ENCODE measurements around the gene IRS4. TPM values are rescaled to one million over a fixed set of nuclear protein-coding genes. Genes with fewer than 3 reads are reported as not detected.

IRS4 gene
- total RNA-seq, 4 donors from 2014 or later = 0.23 to 2.0 (median 1.3) TPM

GRCh38 chrX:108735679-108736508 lies 469 bp downstream of the IRS4 start:
- H3K27ac ChIP-seq = no peak overlapping the region
- H3K4me1 ChIP-seq = peaks cover 16% of the 10 kb centered on the region
- WGBS = 41% methylated on average over 45 of the region's 82 CpGs
- H3K4me3 ChIP-seq = peak overlapping the region; percentile 49
- no peak for DNase-seq (ENCODE audit: low spot score in 2 of 2)
- peaks cover 81% of the 10 kb centered on the region for H3K27me3 ChIP-seq
- TF ChIP-seq POLR2A (IDR thresholded peaks at IDR 0.05) (no peak), POLR2AphosphoS5 (IDR thresholded peaks at IDR 0.05) (no peak), CTCF (IDR thresholded peaks at IDR 0.05) (no peak)
- no peaks in the 10 kb centered on the region for H3K36me3 ChIP-seq
- H3K9me3 ChIP-seq = no peaks in the 10 kb centered on the region

GRCh38 chrX:108735091-108735678 lies 1.2 kb downstream of the IRS4 start:
- Histone ChIP-seq H3K27ac (no peak overlapping the region), H3K9me3 (no peaks in the 10 kb centered on the region), H3K4me3 (peak overlapping the region; percentile 49), H3K36me3 (no peaks in the 10 kb centered on the region), H3K27me3 (peaks cover 84% of the 10 kb centered on the region), H3K4me1 (peaks cover 16% of the 10 kb centered on the region)
- 34% methylated on average over 19 of the region's 36 CpGs for WGBS
- TF ChIP-seq EP300 (IDR thresholded peaks at IDR 0.05) = no peak
- TF ChIP-seq POLR2A (IDR thresholded peaks at IDR 0.05) = no peak
- TF ChIP-seq CTCF (IDR thresholded peaks at IDR 0.05) = no peak
- TF ChIP-seq POLR2AphosphoS5 (IDR thresholded peaks at IDR 0.05) = no peak
- DNase-seq (ENCODE audit: low spot score in 2 of 2) = no peak

- no peak for DNase-seq (ENCODE audit: low spot score in 2 of 2)
These were observed 1.9 kb downstream of the IRS4 start for GRCh38 chrX:108734426-108734825.

GRCh38 chrX:108732630-108733321 lies 3.6 kb downstream of the IRS4 start:
- no peak for DNase-seq (ENCODE audit: low spot score in 2 of 2)
- peaks cover 16% of the 10 kb centered on the region for H3K4me1 ChIP-seq
- H3K27me3 ChIP-seq = peaks cover 66% of the 10 kb centered on the region
- no peak overlapping the region for H3K27ac ChIP-seq
- TF ChIP-seq POLR2A (IDR thresholded peaks at IDR 0.05) (no peak), POLR2AphosphoS5 (IDR thresholded peaks at IDR 0.05) (no peak), EP300 (IDR thresholded peaks at IDR 0.05) (no peak)
- H3K36me3 ChIP-seq = no peaks in the 10 kb centered on the region
- H3K9me3 ChIP-seq = no peaks in the 10 kb centered on the region
- 25% methylated on average over 16 of the region's 39 CpGs for WGBS
- no peak overlapping the region for H3K4me3 ChIP-seq

More at GRCh38 chrX:108734426-108734825, 1.9 kb downstream of the IRS4 start:
- Histone ChIP-seq H3K4me3 (no peak overlapping the region), H3K4me1 (peaks cover 16% of the 10 kb centered on the region), H3K36me3 (no peaks in the 10 kb centered on the region), H3K9me3 (no peaks in the 10 kb centered on the region), H3K27ac (no peak overlapping the region), H3K27me3 (peaks cover 82% of the 10 kb centered on the region)
- WGBS = 64% methylated on average over 7 of the region's 7 CpGs
- TF ChIP-seq POLR2AphosphoS5 (IDR thresholded peaks at IDR 0.05) (no peak), EP300 (IDR thresholded peaks at IDR 0.05) (no peak), POLR2A (IDR thresholded peaks at IDR 0.05) (no peak), CTCF (IDR thresholded peaks at IDR 0.05) (no peak)

- no peaks in the 10 kb centered on the region for H3K9me3 ChIP-seq
- H3K27me3 ChIP-seq = peaks cover 52% of the 10 kb centered on the region
- no peak for DNase-seq (ENCODE audit: low spot score in 2 of 2)
- no peak for TF ChIP-seq EP300 (IDR thresholded peaks at IDR 0.05)
- no peak for TF ChIP-seq POLR2AphosphoS5 (IDR thresholded peaks at IDR 0.05)
- TF ChIP-seq CTCF (IDR thresholded peaks at IDR 0.05) = no peak
- TF ChIP-seq POLR2A (IDR thresholded peaks at IDR 0.05) = no peak
- 18% methylated on average over 2 of the region's 2 CpGs for WGBS
- H3K27ac ChIP-seq = no peak overlapping the region
- H3K4me1 ChIP-seq = peaks cover 4% of the 10 kb centered on the region
- H3K36me3 ChIP-seq = no peaks in the 10 kb centered on the region
- H3K4me3 ChIP-seq = no peak overlapping the region
These were observed 5.2 kb downstream of the IRS4 start for GRCh38 chrX:108731153-108731552.
